Measurements from ENCODE around the gene LPO. TPM values are rescaled to one million over a fixed set of nuclear protein-coding genes. Genes with fewer than 3 reads are reported as not detected.
A peak's percentile ranks its signal among the peaks of the same experiment; 100 is the strongest.

The LPO gene
- total RNA-seq, 2 donors from 2014 or later: not detected

DNA sequence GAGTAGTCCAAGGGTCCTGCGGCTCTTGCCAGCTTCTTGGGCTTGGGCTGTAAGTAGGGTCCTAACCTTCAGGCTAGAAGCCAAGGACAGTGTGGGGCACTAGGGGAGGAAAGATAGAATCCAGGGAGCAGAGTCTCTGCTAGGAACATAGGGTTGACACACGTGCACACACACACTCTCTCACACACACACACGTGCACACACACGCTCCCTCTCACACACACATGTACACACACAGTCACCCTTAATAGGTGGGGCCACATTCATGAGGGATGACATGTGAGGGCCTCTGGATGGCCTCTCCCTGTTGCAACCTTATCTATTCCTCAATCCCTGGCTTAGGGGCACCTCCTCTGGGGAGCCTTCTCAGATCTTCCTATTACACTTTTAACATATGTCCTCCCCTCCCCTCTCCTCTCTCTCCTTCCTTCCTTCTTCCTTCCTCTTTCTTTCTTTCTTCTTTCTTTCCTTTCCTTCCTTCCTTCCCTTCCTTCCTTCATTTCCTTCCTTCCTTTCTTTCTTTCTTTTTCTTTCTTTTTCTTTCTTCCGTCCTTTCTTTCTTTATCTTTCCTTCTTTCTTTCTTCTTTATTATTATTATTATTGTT, 42.8 kb upstream of the LPO start:
- TF ChIP-seq, protein P1, sequence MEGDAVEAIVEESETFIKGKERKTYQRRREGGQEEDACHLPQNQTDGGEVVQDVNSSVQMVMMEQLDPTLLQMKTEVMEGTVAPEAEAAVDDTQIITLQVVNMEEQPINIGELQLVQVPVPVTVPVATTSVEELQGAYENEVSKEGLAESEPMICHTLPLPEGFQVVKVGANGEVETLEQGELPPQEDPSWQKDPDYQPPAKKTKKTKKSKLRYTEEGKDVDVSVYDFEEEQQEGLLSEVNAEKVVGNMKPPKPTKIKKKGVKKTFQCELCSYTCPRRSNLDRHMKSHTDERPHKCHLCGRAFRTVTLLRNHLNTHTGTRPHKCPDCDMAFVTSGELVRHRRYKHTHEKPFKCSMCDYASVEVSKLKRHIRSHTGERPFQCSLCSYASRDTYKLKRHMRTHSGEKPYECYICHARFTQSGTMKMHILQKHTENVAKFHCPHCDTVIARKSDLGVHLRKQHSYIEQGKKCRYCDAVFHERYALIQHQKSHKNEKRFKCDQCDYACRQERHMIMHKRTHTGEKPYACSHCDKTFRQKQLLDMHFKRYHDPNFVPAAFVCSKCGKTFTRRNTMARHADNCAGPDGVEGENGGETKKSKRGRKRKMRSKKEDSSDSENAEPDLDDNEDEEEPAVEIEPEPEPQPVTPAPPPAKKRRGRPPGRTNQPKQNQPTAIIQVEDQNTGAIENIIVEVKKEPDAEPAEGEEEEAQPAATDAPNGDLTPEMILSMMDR (IDR thresholded peaks at IDR 0.05): no peak
- H3K4me1 ChIP-seq: no peaks in the 10 kb centered on the region
- H3K36me3 ChIP-seq: no peaks in the 10 kb centered on the region
- H3K4me3 ChIP-seq: no peak overlapping the region
- H3K27me3 ChIP-seq: no peaks in the 10 kb centered on the region
- intact Hi-C loops (cut with DNase I): no loop called here
- no peak overlapping the region for H3K27ac ChIP-seq
- no peak overlapping the region for H3K9ac ChIP-seq (ENCODE audit: low read depth in 2 of 2, low read length in 2 of 2)
- no peaks in the 10 kb centered on the region for H3K9me3 ChIP-seq
- no peak for DNase-seq

DNA sequence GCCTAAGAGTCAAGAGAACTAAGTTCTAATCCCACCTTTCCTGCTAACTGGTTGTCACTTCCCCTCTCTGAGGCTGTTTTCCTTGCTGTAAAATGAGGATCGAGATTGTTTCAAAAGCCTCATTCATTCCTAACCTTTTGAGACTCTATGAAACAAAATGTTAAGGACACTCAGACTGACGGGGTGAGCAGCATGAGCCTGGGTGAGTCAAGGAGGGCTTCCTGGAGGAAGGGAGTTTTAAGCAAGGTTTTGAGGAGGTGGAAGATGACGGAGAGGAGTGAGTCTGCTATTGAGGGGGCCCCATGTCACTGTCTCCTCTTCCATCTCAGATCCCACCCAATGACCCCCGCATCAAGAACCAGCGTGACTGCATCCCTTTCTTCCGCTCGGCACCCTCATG, 41.8 kb upstream of the LPO start:
- H3K9me3 ChIP-seq: no peaks in the 10 kb centered on the region

DNA sequence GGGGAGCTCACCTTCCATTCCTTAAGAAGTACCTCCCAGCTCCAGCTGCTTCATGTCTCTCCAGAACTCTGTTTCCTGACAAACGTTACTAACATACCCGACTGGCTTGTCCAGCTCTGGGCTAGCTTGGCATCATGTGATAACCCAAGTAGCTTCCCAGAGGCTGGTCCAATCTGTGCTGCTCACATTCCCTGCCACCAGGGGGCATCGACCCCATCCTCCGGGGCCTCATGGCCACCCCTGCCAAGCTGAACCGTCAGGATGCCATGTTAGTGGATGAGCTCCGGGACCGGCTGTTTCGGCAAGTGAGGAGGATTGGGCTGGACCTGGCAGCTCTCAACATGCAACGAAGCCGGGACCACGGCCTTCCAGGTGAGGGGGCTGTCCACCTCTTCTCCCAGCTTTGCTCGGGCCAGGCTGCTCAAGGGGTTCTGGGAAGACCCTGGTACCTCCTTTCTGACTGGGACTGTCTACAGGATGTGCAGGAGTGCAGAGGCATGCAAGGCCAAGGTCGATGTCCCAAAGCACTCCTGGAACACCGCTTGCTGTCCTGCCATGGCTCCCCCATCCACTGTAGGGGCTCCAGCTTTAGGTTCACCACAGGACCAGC, 38.3 kb upstream of the LPO start:
- peak; percentile 42 for DNase-seq
- no peak overlapping the region for H3K4me3 ChIP-seq
- H3K9me3 ChIP-seq: no peaks in the 10 kb centered on the region
- H3K36me3 ChIP-seq: no peaks in the 10 kb centered on the region
- TF ChIP-seq, protein P1 (IDR thresholded peaks at IDR 0.05): peak; percentile 43
- no peak overlapping the region for H3K9ac ChIP-seq (ENCODE audit: low read depth in 2 of 2, low read length in 2 of 2)
- H3K27ac ChIP-seq: no peak overlapping the region
- no peaks in the 10 kb centered on the region for H3K4me1 ChIP-seq
- intact Hi-C loops (cut with DNase I): no loop called here
- H3K27me3 ChIP-seq: no peaks in the 10 kb centered on the region

More for the DNA sequence above, 41.8 kb upstream of the LPO start:
- DNase-seq: no peak
- Histone ChIP-seq H3K27ac (no peak overlapping the region), H3K4me1 (no peaks in the 10 kb centered on the region), H3K36me3 (no peaks in the 10 kb centered on the region), H3K9ac (ENCODE audit: low read depth in 2 of 2, low read length in 2 of 2) (no peak overlapping the region), H3K27me3 (no peaks in the 10 kb centered on the region), H3K4me3 (no peak overlapping the region)
- TF ChIP-seq, protein P1 (IDR thresholded peaks at IDR 0.05): no peak
- intact Hi-C loops (cut with DNase I): no loop called here

DNA sequence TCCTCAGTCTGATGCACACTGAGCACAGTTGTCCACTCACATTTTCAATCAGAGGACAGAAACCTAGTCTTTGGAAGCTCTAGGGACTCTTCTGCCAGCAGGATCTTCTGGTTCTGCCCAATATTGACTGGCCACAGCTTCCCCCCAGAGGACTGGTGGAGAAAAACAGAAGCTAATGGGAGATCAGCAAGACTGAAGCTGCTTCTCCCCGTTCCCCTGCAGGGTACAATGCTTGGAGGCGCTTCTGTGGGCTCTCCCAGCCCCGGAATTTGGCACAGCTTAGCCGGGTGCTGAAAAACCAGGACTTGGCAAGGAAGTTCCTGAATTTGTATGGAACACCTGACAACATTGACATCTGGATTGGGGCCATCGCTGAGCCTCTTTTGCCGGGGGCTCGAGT, 35.5 kb upstream of the LPO start:
- H3K4me1 ChIP-seq: no peaks in the 10 kb centered on the region
- no peak overlapping the region for H3K27ac ChIP-seq
- intact Hi-C loops (cut with DNase I): no loop called here
- H3K36me3 ChIP-seq: no peaks in the 10 kb centered on the region
- no peak for DNase-seq
- no peaks in the 10 kb centered on the region for H3K9me3 ChIP-seq
- H3K27me3 ChIP-seq: no peaks in the 10 kb centered on the region
- no peak overlapping the region for H3K4me3 ChIP-seq
- TF ChIP-seq, protein P1 (IDR thresholded peaks at IDR 0.05): no peak
- no peak overlapping the region for H3K9ac ChIP-seq (ENCODE audit: low read depth in 2 of 2, low read length in 2 of 2)

DNA sequence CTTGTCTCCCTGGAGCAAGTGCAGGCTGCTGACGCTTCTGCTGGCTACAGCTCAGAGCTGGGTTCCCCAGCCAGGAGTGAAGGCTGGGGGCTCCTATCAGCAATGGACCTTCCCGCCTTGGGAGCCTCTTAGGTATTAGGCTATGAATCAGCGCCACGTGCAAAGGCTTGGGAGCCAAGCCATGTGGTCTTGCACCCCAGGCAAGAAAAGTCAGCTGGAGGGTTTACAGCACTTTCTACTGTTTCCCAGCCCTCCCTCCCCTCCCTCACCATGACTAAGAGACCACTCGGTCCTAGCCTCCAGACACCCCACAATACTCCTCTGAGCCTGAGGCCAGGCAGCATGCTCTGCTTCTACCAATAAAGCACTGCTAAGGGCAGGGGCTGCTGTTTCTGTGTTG, 33.6 kb upstream of the LPO start:
- H3K36me3 ChIP-seq: peaks cover 4% of the 10 kb centered on the region
- no peak overlapping the region for H3K4me3 ChIP-seq
- no peak overlapping the region for H3K9ac ChIP-seq (ENCODE audit: low read depth in 2 of 2, low read length in 2 of 2)
- H3K27ac ChIP-seq: no peak overlapping the region
- intact Hi-C loops (cut with DNase I): no loop called here
- no peak for DNase-seq
- no peaks in the 10 kb centered on the region for H3K27me3 ChIP-seq
- TF ChIP-seq, protein P1 (IDR thresholded peaks at IDR 0.05): no peak
- H3K9me3 ChIP-seq: no peaks in the 10 kb centered on the region
- no peaks in the 10 kb centered on the region for H3K4me1 ChIP-seq

Data from colonic mucosa (tissue), 4 donors.